ENCODE results near the gene FBXW5.

FBXW5 gene

GRCh38 chr9:136947955-136948510 lies 3.5 kb upstream of the FBXW5 start:
- DNase-seq (ENCODE audit: low spot score), result no peak

DNA sequence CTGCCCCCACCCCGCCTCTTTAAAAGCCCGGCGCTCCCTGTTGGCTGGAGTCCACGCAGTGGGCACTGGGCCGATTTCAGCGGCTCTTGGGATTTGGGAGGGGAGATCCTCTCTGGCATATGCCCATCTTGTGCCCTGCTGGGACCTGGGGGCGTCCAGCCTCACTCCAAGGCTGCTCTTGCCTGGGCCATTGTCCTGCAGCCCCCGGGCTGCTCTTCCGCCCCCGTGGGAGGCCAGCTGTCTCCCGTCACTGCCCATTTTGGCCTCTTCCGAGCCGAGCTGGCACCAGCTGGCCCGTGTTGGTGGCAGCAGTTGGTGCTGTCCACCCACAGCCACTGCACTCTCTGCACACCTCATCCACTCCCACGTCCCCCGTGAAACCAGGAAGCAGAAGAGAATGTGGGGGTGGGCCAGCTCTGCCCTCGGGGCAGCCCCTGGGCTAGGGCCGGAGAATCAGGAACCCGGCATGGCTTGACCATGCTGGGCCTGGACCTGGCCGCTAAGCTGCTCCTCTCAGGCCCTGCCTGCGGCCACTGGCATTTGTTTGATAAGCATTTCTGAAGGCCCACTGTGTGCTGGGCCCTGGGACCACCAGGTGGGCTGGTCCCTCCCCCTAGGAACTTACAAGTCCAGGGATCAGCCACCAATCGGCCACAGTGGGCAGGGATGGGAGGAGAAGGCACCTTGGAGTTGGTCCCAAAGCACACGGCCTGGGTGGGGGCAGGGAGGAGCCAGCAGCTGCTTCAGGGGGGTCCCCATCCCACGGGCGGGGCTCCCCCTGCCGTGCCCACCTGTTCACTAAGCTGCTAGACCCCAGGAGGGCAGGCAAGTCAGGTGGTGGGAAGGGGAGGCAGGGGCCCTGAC lies 2.7 kb upstream of the FBXW5 start:
- no peak for DNase-seq (ENCODE audit: low spot score)

DNA sequence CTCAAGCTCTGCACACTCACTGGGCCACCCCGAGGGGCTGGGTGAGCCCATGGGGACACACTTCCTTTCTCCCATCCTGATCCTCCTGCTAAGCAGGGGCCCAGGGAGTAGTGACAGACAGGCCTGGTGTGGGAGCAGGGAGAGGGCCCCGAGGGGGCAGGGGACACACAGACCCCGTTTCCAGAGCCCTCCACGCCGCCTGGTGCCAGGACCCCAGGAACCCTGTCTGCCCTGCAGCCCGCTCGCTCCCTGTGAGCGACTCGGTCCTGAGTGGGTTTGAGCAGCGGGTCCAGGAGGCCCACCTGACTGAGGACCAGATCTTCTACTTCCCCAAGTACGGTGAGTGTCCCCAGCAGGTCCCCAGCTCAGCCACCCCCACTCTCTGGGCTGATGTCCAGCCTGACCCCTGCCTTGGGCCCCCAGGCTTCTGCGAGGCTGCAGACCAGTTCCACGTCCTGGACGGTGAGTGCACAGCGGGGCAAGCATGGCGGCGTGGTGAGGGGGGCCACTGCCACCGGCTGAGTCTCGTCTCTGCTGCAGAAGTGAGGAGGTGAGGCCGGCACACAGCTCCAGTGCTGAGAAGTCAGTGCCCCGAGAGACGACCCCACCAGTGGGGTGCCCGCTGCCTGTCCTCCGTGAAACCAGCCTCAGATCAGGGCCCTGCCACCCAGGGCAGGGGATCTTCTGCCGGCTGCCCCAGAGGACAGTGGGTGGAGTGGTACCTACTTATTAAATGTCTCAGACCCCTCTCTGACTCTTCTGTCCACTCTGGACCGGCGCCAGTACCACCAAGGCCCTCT lies 1.9 kb upstream of the FBXW5 start:
- DNase-seq (ENCODE audit: low spot score), result no peak

DNA sequence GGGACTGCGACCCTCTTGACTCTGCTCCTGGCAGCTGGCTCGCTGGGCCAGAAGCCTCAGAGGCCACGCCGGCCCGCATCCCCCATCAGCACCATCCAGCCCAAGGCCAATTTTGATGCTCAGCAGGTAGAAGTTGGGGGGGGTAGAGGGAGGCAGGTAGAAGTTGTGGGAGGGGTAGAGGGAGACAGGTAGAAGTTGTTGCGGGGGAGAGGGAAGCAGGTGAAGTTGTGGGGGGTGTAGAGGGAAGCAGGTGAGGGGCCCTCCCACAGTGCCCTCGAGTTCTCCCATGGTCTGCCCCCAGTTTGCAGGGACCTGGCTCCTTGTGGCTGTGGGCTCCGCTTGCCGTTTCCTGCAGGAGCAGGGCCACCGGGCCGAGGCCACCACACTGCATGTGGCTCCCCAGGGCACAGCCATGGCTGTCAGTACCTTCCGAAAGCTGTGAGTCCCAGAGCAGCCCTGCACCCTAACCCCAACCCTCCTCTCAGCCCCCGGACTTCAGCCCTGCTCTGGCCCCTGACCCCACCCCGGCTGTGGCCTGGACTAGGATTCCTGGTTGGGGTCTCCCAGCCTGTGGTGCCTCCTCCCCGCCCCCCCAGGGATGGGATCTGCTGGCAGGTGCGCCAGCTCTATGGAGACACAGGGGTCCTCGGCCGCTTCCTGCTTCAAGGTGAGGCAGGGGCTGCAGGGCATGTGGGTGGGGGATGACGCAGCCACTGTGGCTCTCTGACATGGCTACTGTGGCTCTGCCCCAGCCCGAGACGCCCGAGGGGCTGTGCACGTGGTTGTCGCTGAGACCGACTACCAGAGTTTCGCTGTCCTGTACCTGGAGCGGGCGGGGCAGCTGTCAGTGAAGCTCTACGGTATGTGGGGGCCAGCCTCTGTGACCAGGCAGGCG lies 1.0 kb upstream of the FBXW5 start:
- no peak for DNase-seq (ENCODE audit: low spot score)

DNA sequence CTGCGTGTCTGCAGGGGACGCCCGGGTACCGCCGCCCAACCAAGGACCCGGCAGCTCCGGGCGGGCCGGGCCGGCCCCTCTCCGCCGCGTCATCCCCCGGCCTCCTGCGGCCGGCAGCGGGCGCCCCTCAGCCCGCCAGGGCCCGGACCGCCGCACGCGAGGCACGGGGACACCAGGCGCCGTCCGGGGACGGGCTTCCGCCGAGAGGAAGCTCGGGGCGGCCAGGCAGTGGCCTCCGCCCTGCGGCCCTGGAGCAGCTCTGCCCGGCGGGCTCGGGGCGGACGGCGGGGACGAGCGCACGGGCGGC lies 373 bp downstream of the FBXW5 start:
- peak; percentile 64 for DNase-seq (ENCODE audit: low spot score)

DNA sequence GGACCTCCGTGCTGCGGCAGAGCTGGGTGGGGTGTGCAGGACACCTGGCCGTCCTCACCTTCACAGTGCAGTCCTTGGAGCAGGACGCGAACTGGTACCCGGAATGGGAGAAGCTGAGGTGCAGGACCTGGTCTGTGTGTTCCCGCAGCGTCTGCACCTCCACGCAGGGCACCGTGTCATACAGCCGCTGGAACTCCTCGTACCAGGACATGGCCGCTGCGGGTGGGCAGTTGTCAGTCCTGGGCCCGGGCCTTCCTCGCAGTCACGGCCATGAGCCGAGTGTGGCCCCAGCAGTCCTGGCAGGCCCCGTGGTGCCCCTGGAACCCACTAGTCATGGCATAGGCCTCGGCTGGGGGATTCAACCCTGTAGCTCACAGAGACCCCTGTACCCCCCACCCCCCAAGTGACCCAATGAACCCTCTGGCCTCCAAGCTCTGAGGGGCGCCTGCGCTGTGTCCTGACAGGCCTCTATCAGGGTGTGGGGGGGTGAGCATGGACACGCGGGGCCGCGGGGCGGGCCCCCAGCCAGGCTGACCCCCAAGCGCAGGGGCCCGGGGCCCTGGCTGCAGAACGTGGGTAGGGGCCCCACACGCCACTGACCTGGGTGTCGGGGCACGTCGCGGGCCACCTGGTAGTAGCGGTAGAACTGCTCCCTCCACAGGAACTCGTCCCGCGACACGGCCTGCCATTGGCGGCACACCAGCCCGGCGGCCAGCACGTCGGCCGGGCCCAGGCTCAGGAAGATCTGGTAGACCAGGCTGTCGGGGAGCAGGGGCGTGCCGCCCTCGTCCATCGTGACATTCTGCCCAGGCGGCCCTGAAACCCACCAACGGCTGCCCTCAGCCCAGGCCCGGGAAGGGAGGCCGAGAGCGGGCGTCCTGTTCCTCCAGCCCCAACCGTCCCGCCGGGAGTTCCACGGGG lies 987 bp downstream of the FBXW5 start:
- peak; percentile 53 for DNase-seq (ENCODE audit: low spot score)

GRCh38 chr9:136942881-136943230 lies 1.7 kb downstream of the FBXW5 start:
- no peak for DNase-seq (ENCODE audit: low spot score)

DNA sequence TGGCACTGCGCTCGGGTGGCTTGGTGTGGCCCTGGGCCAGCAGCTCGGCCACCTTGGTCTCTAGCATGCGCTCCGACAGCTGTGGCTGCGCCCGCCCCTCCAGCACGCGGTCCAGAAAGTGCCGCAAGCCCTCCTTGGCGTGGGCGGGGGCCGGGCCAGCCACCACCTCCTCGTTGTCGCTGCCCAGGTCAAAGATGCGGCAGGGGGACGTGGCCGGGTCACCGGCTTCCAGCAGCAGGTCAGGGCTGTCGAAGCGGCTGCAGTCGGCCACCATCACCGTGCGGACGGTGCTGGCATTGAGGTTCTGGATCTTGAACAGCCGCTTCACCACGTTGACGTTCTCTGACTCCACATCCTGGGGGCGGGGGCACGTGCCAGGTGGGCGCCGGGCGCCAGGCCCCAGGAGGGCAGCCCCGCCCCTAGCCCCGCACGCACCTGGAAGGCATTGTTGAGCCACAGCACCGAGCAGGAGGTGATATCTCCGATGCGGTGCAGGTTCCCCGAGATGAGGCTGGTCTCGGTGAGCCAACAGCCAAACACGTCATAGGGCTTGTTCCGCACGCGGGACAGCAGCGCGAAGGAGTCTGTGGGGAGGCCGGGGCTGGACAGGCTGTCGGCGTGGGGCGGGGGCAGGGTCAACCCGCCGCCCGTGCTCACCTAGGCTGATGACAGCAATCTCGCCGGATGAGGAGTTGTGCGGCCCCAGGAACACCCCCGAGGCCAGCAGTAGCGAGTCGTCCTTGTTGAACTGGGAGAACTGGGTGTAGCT lies 2.2 kb downstream of the FBXW5 start:
- no peak for DNase-seq (ENCODE audit: low spot score)

DNA sequence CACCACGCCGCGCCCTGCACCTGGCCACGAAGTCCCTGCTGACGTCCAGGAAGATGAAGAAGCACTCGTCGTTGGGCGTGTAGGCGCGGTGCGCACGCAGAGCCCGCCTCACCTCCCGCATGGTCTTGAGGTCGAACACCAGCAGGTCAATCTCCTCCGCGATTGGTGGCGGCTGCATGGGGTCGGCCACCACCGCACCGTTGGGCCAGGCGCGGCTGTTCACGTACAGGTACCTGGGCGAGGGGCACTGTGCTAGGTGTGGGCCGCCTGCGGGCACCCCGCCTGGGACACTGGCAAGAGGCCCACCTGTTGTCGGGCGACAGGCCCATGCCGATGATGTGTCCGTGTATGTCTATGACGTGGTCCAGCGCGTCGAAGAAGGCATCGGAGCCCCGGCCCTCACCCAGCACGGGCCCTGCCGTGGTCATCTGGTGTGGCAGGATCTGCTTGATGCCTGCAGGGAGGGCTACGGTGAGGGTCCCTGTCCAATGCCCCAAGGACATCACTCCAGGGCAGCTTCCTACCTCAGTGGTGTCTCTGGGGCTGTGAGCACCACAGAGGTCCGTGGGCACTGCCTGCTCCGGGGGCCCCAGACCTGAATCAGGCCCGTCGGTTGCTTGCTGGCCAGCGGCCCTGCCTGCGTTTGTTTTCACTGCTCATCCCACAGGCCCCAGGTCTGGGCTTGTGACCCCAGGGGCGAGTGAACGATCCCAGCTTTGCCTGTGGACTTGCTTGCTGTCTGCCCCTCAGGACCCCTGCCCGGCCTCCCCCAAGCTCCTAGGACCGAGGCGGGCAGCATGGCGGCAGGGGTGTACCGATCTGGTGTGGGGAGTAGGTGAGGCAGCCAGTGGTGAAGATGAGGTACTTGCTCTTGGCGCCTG lies 3.1 kb downstream of the FBXW5 start:
- DNase-seq (ENCODE audit: low spot score), result no peak

- DNase-seq (ENCODE audit: low spot score), result no peak
These were observed 3.9 kb downstream of the FBXW5 start for GRCh38 chr9:136940526-136941230.

- DNase-seq (ENCODE audit: low spot score), result no peak
These were observed 4.5 kb downstream of the FBXW5 start for GRCh38 chr9:136939996-136940525.

GRCh38 chr9:136939431-136939995 lies 5.0 kb downstream of the FBXW5 start:
- DNase-seq (ENCODE audit: low spot score), result no peak

DNA sequence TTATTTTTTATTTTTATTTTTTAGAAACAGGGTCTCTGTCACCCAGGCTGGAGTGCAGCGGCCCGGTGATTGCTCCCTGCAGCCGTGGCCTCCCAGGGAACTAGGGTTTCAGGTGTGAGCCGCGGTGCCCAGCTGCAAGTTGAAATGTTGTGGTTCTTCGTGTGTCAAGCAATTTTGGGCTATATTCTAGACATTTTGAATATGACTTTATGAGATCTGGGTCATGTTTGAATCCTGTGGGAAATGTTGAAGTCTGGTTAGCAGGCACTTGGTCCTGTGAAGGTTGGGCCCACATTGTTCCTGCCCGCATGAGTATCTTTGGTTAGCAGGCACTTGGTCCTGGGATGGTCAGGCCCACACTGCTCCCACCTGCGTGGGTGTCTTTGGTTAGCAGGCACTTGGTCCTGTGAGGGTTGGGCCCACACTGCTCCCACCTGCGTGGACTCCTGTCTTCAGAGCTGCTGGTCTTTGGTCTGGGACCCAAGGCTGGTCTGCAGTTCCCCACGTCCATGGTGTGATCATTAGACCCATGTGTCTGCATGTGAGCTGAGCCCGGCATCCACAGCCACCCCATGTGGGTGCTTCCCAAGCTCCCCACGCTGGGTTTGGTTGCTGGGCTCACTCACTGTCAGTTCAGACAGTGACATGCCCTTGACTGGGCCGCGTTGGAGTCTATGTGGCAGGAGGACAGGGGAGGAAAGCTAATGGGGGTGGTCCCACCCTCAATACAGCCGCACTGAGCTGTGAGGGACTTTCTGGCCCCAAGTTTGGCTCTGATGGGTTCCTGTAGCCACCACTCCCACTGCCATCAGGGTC lies 7.1 kb downstream of the FBXW5 start:
- no peak for DNase-seq (ENCODE audit: low spot score)

GRCh38 chr9:136936645-136937170 lies 7.8 kb downstream of the FBXW5 start:
- no peak for DNase-seq (ENCODE audit: low spot score)

DNA sequence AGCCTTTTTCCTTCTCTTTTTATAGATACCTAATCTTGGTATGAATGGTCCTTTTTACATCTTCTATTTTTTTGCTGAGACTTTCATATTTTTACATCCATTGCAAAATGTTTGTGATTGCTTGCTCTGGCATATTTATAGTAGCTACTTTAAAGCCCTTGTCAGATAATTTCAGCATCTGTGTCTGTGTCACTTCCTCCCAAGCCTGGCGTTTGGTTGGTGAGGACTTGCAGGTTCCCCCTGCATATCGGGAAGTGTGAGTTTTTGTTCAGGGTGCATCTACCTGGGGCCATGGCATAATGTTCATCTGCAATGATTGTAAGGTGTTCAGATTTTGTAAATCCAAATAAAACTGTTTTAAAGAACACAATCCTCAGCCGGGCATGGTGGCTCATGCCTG lies 8.9 kb downstream of the FBXW5 start:
- DNase-seq (ENCODE audit: low spot score), result no peak

- DNase-seq (ENCODE audit: low spot score), result no peak
These were observed 10.3 kb downstream of the FBXW5 start for GRCh38 chr9:136934277-136934676.

- DNase-seq (ENCODE audit: low spot score), result no peak
These were observed 12.9 kb downstream of the FBXW5 start for GRCh38 chr9:136931611-136932130.

All from germinal center (tissue), 1 donor.